K562 (cell line): ENCODE measurements around the gene PHETA1. TPM values are rescaled to one million over a fixed set of nuclear protein-coding genes. Genes with fewer than 3 reads are reported as not detected.
A peak's percentile ranks its signal among the peaks of the same experiment; 100 is the strongest.

Source experiments
- CBX1 ChIP-seq: sonication (generic); IDR thresholded peaks from 2 replicates; pipeline ENCODE4 v1.6.1; 2016; ENCODE audit warnings: antibody characterized with exemption, low read depth, mild to moderate bottlenecking
- POLR2B ChIP-seq: fragments of 450-650 bp; IDR thresholded peaks from 2 replicates; pipeline ENCODE4 v1.6.1; 2018; ENCODE audit warnings: low read depth; ENCODE audit not compliant: partially characterized antibody
- ZNF431 ChIP-seq: sonication (generic); formaldehyde crosslinking; IDR thresholded peaks from 2 replicates; pipeline ENCODE4 v1.8.0; 2022; ENCODE audit warnings: mild to moderate bottlenecking, missing genetic modification reagents
- ZNF583 ChIP-seq: fragments of 250-450 bp; sonication (Bioruptor Pico); IDR thresholded peaks from 2 replicates; pipeline ENCODE4 v1.4.0; 2020
- polyA plus RNA-seq, 8 experiments: library from polyadenylated mRNA; depleted of rRNA in 4 of 8; stranded (reverse) in 5 of 8; unstranded in 3 of 8; fragments of >200 nt; fragmentation: Nextera tagmentation in 2 of 8; fragmentation: Illumina TruSeq in 1 of 8; extraction: Ambion mirVana in 2 of 8; extraction: Trizol in 1 of 8; gene quantifications; 2 replicates each; pipeline versions ENCODE4 v1.2.1 to v1.2.3, GENCODE V29; 2011 to 2014; ENCODE audit warnings: inconsistent platforms in 1 of 8, missing spikeins in 1 of 8
- total RNA-seq, 7 experiments: library from RNA; depleted of rRNA in 6 of 7; stranded (reverse); fragments of >200 nt in 6 of 7; fragmentation: Illumina TruSeq in 2 of 7; extraction: Trizol in 2 of 7; gene quantifications; 2 replicates each; pipeline versions ENCODE4 v1.2.1 to v1.2.3, GENCODE V29; 2011 to 2021; ENCODE audit warnings: low replicate concordance in 1 of 7
- TF ChIP-seq, protein P1 (sequence below): fragments of 450-650 bp; conservative IDR thresholded peaks from 2 replicates; pipeline ENCODE4 v1.6.1; 2016; ENCODE audit warnings: missing genetic modification characterization, low read depth, mild to moderate bottlenecking, control low read depth, missing compliant biosample characterization
- TF ChIP-seq, protein P2 (sequence below): fragments of 450-650 bp; IDR thresholded peaks from 2 replicates; pipeline ENCODE4 v1.6.1; 2017; ENCODE audit warnings: antibody characterized with exemption, mild to moderate bottlenecking
- TF ChIP-seq, protein P3 (sequence below): fragments of 250-450 bp; sonication (Bioruptor Pico); IDR thresholded peaks from 2 replicates; pipeline ENCODE4 v1.8.0; 2022; ENCODE audit warnings: inconsistent platforms, mild to moderate bottlenecking, moderate library complexity, borderline replicate concordance
- TF ChIP-seq, protein P4 (sequence below): fragments of 250-450 bp; sonication (Bioruptor Pico); IDR thresholded peaks from 2 replicates; pipeline ENCODE4 v1.4.0; 2020; ENCODE audit warnings: mild to moderate bottlenecking, moderate library complexity

PHETA1 gene
- total and polyA plus RNA-seq, 9 of the 15 experiments (the other 6 are each of a cell fraction or from before 2014, with no cell fraction given), result 0.03 to 12.4 (median 3.0) TPM

DNA sequence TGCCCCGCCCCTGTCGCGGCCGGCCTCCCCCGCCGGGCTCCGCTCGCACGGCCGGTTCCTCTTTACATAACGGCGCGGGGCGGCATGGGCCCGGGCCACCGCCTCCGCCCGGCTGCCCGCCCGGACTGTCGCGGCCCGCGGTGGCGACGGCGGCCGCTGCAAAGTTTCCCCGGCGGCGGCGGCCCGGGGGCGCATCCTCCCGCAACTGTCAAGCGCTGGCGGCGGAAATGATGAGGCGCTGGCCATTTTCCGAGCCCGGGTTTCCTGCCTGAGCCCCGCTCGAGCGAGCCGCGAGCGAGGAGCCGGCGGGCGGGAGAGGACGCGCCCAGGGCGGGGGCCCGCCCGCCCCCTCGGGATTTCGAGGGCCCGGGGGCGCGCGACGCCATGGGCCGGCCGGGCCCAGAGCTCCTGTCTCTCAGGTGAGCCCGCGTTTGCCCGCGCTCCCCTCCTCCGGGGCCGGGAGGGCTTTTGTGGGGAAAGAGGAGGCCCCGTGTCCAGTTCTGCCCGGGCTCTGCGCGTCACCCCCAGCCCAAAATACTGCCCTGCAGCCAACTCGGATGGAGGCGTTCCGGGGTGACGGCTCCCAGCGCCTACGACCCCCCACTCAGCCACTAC is 37.1 kb upstream of the PHETA1 start, which contains the start of gene SH2B3 (continued):
- TF ChIP-seq, protein P1, sequence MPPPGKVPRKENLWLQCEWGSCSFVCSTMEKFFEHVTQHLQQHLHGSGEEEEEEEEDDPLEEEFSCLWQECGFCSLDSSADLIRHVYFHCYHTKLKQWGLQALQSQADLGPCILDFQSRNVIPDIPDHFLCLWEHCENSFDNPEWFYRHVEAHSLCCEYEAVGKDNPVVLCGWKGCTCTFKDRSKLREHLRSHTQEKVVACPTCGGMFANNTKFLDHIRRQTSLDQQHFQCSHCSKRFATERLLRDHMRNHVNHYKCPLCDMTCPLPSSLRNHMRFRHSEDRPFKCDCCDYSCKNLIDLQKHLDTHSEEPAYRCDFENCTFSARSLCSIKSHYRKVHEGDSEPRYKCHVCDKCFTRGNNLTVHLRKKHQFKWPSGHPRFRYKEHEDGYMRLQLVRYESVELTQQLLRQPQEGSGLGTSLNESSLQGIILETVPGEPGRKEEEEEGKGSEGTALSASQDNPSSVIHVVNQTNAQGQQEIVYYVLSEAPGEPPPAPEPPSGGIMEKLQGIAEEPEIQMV (tag), result no peak
- TF ChIP-seq, protein P2, sequence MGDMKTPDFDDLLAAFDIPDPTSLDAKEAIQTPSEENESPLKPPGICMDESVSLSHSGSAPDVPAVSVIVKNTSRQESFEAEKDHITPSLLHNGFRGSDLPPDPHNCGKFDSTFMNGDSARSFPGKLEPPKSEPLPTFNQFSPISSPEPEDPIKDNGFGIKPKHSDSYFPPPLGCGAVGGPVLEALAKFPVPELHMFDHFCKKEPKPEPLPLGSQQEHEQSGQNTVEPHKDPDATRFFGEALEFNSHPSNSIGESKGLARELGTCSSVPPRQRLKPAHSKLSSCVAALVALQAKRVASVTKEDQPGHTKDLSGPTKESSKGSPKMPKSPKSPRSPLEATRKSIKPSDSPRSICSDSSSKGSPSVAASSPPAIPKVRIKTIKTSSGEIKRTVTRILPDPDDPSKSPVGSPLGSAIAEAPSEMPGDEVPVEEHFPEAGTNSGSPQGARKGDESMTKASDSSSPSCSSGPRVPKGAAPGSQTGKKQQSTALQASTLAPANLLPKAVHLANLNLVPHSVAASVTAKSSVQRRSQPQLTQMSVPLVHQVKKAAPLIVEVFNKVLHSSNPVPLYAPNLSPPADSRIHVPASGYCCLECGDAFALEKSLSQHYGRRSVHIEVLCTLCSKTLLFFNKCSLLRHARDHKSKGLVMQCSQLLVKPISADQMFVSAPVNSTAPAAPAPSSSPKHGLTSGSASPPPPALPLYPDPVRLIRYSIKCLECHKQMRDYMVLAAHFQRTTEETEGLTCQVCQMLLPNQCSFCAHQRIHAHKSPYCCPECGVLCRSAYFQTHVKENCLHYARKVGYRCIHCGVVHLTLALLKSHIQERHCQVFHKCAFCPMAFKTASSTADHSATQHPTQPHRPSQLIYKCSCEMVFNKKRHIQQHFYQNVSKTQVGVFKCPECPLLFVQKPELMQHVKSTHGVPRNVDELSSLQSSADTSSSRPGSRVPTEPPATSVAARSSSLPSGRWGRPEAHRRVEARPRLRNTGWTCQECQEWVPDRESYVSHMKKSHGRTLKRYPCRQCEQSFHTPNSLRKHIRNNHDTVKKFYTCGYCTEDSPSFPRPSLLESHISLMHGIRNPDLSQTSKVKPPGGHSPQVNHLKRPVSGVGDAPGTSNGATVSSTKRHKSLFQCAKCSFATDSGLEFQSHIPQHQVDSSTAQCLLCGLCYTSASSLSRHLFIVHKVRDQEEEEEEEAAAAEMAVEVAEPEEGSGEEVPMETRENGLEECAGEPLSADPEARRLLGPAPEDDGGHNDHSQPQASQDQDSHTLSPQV, result peak; percentile 39; the same call in 1 of the 2 replicates
- TF ChIP-seq CBX1 (peak; percentile 71; the same call in 1 of the 2 replicates), POLR2B (no peak), ZNF431 (no peak), ZNF583 (no peak)
- TF ChIP-seq, protein P3, sequence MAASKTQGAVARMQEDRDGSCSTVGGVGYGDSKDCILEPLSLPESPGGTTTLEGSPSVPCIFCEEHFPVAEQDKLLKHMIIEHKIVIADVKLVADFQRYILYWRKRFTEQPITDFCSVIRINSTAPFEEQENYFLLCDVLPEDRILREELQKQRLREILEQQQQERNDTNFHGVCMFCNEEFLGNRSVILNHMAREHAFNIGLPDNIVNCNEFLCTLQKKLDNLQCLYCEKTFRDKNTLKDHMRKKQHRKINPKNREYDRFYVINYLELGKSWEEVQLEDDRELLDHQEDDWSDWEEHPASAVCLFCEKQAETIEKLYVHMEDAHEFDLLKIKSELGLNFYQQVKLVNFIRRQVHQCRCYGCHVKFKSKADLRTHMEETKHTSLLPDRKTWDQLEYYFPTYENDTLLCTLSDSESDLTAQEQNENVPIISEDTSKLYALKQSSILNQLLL (CRISPR knock-in tag), result no peak
- TF ChIP-seq, protein P4, sequence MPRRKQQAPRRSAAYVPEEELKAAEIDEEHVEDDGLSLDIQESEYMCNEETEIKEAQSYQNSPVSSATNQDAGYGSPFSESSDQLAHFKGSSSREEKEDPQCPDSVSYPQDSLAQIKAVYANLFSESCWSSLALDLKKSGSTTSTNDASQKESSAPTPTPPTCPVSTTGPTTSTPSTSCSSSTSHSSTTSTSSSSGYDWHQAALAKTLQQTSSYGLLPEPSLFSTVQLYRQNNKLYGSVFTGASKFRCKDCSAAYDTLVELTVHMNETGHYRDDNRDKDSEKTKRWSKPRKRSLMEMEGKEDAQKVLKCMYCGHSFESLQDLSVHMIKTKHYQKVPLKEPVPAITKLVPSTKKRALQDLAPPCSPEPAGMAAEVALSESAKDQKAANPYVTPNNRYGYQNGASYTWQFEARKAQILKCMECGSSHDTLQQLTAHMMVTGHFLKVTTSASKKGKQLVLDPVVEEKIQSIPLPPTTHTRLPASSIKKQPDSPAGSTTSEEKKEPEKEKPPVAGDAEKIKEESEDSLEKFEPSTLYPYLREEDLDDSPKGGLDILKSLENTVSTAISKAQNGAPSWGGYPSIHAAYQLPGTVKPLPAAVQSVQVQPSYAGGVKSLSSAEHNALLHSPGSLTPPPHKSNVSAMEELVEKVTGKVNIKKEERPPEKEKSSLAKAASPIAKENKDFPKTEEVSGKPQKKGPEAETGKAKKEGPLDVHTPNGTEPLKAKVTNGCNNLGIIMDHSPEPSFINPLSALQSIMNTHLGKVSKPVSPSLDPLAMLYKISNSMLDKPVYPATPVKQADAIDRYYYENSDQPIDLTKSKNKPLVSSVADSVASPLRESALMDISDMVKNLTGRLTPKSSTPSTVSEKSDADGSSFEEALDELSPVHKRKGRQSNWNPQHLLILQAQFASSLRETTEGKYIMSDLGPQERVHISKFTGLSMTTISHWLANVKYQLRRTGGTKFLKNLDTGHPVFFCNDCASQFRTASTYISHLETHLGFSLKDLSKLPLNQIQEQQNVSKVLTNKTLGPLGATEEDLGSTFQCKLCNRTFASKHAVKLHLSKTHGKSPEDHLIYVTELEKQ, result no peak
